HepG2 (cell line): ENCODE measurements around the gene MTM1. TPM values are rescaled to one million over a fixed set of nuclear protein-coding genes. Genes with fewer than 3 reads are reported as not detected.

Experiments used
- ARNT ChIP-seq: fragments of 450-650 bp; IDR thresholded peaks from 2 replicates; pipeline ENCODE4 v1.6.1; 2017
- E2F1 ChIP-seq: sonication (generic); formaldehyde crosslinking; IDR thresholded peaks from 2 replicates; pipeline ENCODE4 v1.5.0; 2020; ENCODE audit warnings: missing genetic modification reagents
- FLYWCH1 ChIP-seq: sonication (generic); formaldehyde crosslinking; IDR thresholded peaks from 2 replicates; pipeline ENCODE4 v1.8.1; 2023; ENCODE audit warnings: mild to moderate bottlenecking, missing genetic modification reagents
- HIVEP1 ChIP-seq: sonication (generic); formaldehyde crosslinking; IDR thresholded peaks from 2 replicates; pipeline ENCODE4 v1.4.0; 2020; ENCODE audit warnings: mild to moderate bottlenecking, missing genetic modification reagents
- HNF1A ChIP-seq, 2 experiments: sonication (generic) in 1 of 2; formaldehyde crosslinking in 1 of 2; IDR thresholded peaks; 2 replicates each; pipeline versions ENCODE4 v1.4.0 to v1.6.1; 2016 to 2020; ENCODE audit warnings: borderline replicate concordance in 1 of 2, low read depth in 1 of 2, mild to moderate bottlenecking in 1 of 2, missing genetic modification reagents in 1 of 2
- HOXD1 ChIP-seq: sonication (generic); formaldehyde crosslinking; IDR thresholded peaks from 2 replicates; pipeline ENCODE4 v1.5.0; 2020; ENCODE audit warnings: missing genetic modification reagents
- IRX3 ChIP-seq: sonication (generic); formaldehyde crosslinking; IDR thresholded peaks from 2 replicates; pipeline ENCODE4 v1.8.1; 2023; ENCODE audit warnings: mild to moderate bottlenecking, low read depth, missing genetic modification reagents, borderline replicate concordance
- RELA ChIP-seq: sonication (generic); formaldehyde crosslinking; IDR thresholded peaks from 2 replicates; pipeline ENCODE4 v1.4.0; 2020; ENCODE audit warnings: missing genetic modification reagents
- SOX6 ChIP-seq, 2 experiments: fragments of 450-650 bp in 1 of 2; sonication (generic) in 1 of 2; formaldehyde crosslinking in 1 of 2; IDR thresholded peaks; 2 replicates each; pipeline versions ENCODE4 v1.4.0 to v1.6.1; 2017 to 2020; ENCODE audit warnings: antibody characterized with exemption in 1 of 2, mild to moderate bottlenecking in 1 of 2, missing genetic modification reagents in 1 of 2
- THRA ChIP-seq: sonication (generic); formaldehyde crosslinking; IDR thresholded peaks from 2 replicates; pipeline ENCODE4 v1.4.0; 2020; ENCODE audit warnings: missing genetic modification reagents, borderline replicate concordance
- ZNF205 ChIP-seq: IDR thresholded peaks from 2 replicates; pipeline ENCODE4 v1.6.1; 2018; ENCODE audit warnings: missing biosample characterization, missing genetic modification reagents
- ZNF225 ChIP-seq: sonication (generic); formaldehyde crosslinking; IDR thresholded peaks from 2 replicates; pipeline ENCODE4 v1.4.0; 2020; ENCODE audit warnings: mild to moderate bottlenecking, missing genetic modification reagents
- polyA plus RNA-seq, 8 experiments: library from polyadenylated mRNA; depleted of rRNA in 3 of 8; stranded (reverse) in 7 of 8; unstranded in 1 of 8; fragments of >200 nt; fragmentation: Illumina TruSeq in 4 of 8; extraction: Trizol in 4 of 8; gene quantifications; 2 replicates each; pipeline versions ENCODE4 v1.2.1 to v1.2.3, GENCODE V29; 2011 to 2016; ENCODE audit warnings: low read depth in 4 of 8, missing spikeins in 1 of 8, mixed read lengths in 1 of 8; ENCODE audit not compliant: insufficient read depth in 1 of 8
- total RNA-seq, 5 experiments: library from RNA; depleted of rRNA; stranded (reverse); fragments of >200 nt; fragmentation: Illumina TruSeq; extraction: Trizol; gene quantifications; 2 replicates each; pipeline ENCODE4 v1.2.3, GENCODE V29; 2016; ENCODE audit warnings: low read depth in 1 of 5
- TF ChIP-seq, protein P1 (sequence below): sonication (generic); formaldehyde crosslinking; IDR thresholded peaks from 2 replicates; pipeline ENCODE4 v1.4.0; 2020; ENCODE audit warnings: missing genetic modification reagents, low read depth, mild to moderate bottlenecking, borderline replicate concordance
- TF ChIP-seq, protein P2 (sequence below): sonication (generic); formaldehyde crosslinking; IDR thresholded peaks from 2 replicates; pipeline ENCODE4 v1.5.0; 2020; ENCODE audit warnings: missing genetic modification reagents
- TF ChIP-seq, protein P3 (sequence below): sonication (generic); formaldehyde crosslinking; IDR thresholded peaks from 2 replicates; pipeline ENCODE4 v1.4.0; 2020; ENCODE audit warnings: missing genetic modification reagents
- TF ChIP-seq, protein P4 (sequence below): sonication (generic); formaldehyde crosslinking; IDR thresholded peaks from 2 replicates; pipeline ENCODE4 v1.4.0; 2020; ENCODE audit warnings: mild to moderate bottlenecking, missing genetic modification reagents

The MTM1 gene
- total and polyA plus RNA-seq, 2 of the 13 experiments (the other 11 are each of a cell fraction or from before 2014, with no cell fraction given): 12.0 to 15.2 TPM

DNA sequence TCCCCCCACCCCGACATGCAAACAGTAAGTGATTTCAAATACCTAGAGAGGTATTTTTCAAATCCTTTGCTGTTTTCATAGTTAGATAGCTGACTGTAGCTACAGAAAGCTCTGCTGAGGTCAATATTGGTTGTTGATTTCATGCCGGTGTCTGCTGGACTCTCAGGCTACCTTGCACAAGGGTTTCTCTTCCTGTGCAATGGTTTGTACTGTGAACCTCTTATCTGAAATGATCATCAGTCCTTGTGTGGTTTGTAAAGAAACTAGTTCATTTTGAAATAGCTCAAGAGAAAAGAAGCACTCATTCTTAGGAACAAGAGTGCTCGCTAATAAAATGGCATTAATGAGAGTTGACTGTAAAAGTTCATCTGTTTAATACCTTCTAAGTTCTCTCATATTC, 2.1 kb downstream of the MTM1 start (continued):
- 0 out of 2 replicates have a peak, but pooled peaks have one; percentile 27 for TF ChIP-seq HNF1A (IDR thresholded peaks at IDR 0.05; ENCODE audit: low read depth)
- TF ChIP-seq HNF1A (CRISPR knock-in tag; IDR thresholded peaks at IDR 0.05; ENCODE audit: borderline replicate concordance): no peak
- TF ChIP-seq THRA (CRISPR knock-in tag): 0 out of 2 replicates have a peak, but pooled peaks have one; percentile 21
- no peak for TF ChIP-seq ZNF225
- TF ChIP-seq, protein P1, sequence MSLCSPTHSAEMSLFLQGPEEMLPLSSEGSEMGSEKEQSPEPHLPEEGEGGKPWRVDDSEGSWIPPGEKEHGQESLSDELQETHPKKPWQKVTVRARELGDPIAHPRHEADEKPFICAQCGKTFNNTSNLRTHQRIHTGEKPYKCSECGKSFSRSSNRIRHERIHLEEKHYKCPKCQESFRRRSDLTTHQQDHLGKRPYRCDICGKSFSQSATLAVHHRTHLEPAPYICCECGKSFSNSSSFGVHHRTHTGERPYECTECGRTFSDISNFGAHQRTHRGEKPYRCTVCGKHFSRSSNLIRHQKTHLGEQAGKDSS (CRISPR knock-in tag): no peak
- TF ChIP-seq ARNT: no peak
- TF ChIP-seq SOX6 (IDR thresholded peaks at IDR 0.05): no peak
- TF ChIP-seq SOX6 (CRISPR knock-in tag; IDR thresholded peaks at IDR 0.05): peak; percentile 74
- no peak for TF ChIP-seq HIVEP1 (CRISPR knock-in tag)
- TF ChIP-seq, protein P2, sequence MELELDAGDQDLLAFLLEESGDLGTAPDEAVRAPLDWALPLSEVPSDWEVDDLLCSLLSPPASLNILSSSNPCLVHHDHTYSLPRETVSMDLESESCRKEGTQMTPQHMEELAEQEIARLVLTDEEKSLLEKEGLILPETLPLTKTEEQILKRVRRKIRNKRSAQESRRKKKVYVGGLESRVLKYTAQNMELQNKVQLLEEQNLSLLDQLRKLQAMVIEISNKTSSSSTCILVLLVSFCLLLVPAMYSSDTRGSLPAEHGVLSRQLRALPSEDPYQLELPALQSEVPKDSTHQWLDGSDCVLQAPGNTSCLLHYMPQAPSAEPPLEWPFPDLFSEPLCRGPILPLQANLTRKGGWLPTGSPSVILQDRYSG (CRISPR knock-in tag): no peak
- no peak for TF ChIP-seq RELA (CRISPR knock-in tag)
- TF ChIP-seq FLYWCH1 (CRISPR knock-in tag): no peak
- TF ChIP-seq, protein P3, sequence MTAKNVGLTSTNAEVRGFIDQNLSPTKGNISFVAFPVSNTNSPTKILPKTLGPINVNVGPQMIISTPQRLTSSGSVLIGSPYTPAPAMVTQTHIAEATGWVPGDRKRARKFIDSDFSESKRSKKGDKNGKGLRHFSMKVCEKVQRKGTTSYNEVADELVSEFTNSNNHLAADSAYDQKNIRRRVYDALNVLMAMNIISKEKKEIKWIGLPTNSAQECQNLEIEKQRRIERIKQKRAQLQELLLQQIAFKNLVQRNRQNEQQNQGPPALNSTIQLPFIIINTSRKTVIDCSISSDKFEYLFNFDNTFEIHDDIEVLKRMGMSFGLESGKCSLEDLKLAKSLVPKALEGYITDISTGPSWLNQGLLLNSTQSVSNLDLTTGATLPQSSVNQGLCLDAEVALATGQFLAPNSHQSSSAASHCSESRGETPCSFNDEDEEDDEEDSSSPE (CRISPR knock-in tag): no peak
- TF ChIP-seq HOXD1 (CRISPR knock-in tag): no peak
- TF ChIP-seq, protein P4, sequence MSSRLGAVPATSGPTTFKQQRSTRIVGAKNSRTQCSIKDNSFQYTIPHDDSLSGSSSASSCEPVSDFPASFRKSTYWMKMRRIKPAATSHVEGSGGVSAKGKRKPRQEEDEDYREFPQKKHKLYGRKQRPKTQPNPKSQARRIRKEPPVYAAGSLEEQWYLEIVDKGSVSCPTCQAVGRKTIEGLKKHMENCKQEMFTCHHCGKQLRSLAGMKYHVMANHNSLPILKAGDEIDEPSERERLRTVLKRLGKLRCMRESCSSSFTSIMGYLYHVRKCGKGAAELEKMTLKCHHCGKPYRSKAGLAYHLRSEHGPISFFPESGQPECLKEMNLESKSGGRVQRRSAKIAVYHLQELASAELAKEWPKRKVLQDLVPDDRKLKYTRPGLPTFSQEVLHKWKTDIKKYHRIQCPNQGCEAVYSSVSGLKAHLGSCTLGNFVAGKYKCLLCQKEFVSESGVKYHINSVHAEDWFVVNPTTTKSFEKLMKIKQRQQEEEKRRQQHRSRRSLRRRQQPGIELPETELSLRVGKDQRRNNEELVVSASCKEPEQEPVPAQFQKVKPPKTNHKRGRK (CRISPR knock-in tag): no peak
- no peak for TF ChIP-seq IRX3 (CRISPR knock-in tag)
- no peak for TF ChIP-seq ZNF205
- no peak for TF ChIP-seq E2F1 (CRISPR knock-in tag)
